HepG2 (cell line): ENCODE measurements around the gene DEPDC1. TPM values are rescaled to one million over a fixed set of nuclear protein-coding genes. Genes with fewer than 3 reads are reported as not detected.

Experiments
- ATAC-seq: fragments of 200-7000 bp; cut with Tn5 transposase; 3 replicates; pipeline ENCODE4 v1.9.1; 2020; ENCODE audit warnings: mild to moderate bottlenecking, moderate library complexity
- BruUV-seq: library from RNA; stranded (reverse); fragments of 400-500 nt; replicated peaks from 2 replicates; lab custom pipeline; 2021; lab: Mats Ljungman, UMichigan
- CTCF ChIA-PET: fragments of 300-600 bp; formaldehyde crosslinking; extraction: SDS; loops from one replicate; lab custom pipeline; 2021; ENCODE audit warnings: low total read pairs, inconsistent platforms, low intra/inter-chr PET ratio; lab: Yijun Ruan, JAX
- POLR2A ChIA-PET: fragments of 350-600 bp; sonication (Branson Sonifier 250); formaldehyde crosslinking; loops from one replicate; lab custom pipeline; 2020; ENCODE audit warnings: antibody characterized with exemption, inconsistent platforms; lab: Yijun Ruan, JAX
- DNase-seq: peaks from one replicate; pipeline ENCODE4 v3.0.0-alpha.2; 2015; ENCODE audit warnings: low spot score
- FAIRE-seq: peaks from 3 replicates; lab custom pipeline; 2011; peaks lifted over from hg19 to GRCh38; lab: Jason Lieb, UNC
- H2AFZ ChIP-seq: one replicate; pipeline ENCODE4 v1.6.1; 2011; ENCODE audit warnings: low read length, inconsistent platforms
- H3K27ac ChIP-seq: fragments of 300-600 bp; 3 replicates; pipeline ENCODE4 v1.8.0; 2011; ENCODE audit warnings: mixed run types, mild to moderate bottlenecking, mixed read lengths, low read length, inconsistent platforms; ENCODE audit not compliant: insufficient read depth; ENCODE audit errors: extremely low read length
- H3K27me3 ChIP-seq, 2 experiments: fragments of 200-600 bp in 1 of 2; 2 replicates in 1 of 2; 3 replicates in 1 of 2; pipeline versions ENCODE4 v1.6.0 to v1.8.0; 2011; ENCODE audit warnings: low read length in 2 of 2, mild to moderate bottlenecking in 2 of 2, moderate library complexity in 2 of 2, inconsistent platforms in 1 of 2; ENCODE audit not compliant: insufficient read depth in 2 of 2, control insufficient read depth in 1 of 2
- H3K36me3 ChIP-seq, 2 experiments: fragments of 200-600 bp in 1 of 2; replicated peaks in 1 of 2; 2 replicates in 1 of 2; 3 replicates in 1 of 2; pipeline versions ENCODE4 v1.5.1 to v1.8.0; 2011; ENCODE audit warnings: low read length in 2 of 2, inconsistent platforms in 1 of 2; ENCODE audit not compliant: insufficient read depth in 2 of 2, control insufficient read depth in 1 of 2
- H3K4me1 ChIP-seq: 2 replicates; pipeline ENCODE4 v1.5.1; 2012; ENCODE audit warnings: low read length, inconsistent platforms; ENCODE audit not compliant: insufficient read depth
- H3K4me2 ChIP-seq: 2 replicates; pipeline ENCODE4 v1.6.0; 2011; ENCODE audit warnings: low read depth, low read length, inconsistent platforms
- H3K4me3 ChIP-seq, 3 experiments: fragments of 200-600 bp in 1 of 3; sonication (generic), shearing (Covaris generic) in 1 of 3; replicated peaks in 1 of 3; 2 replicates each; pipeline ENCODE4 v1.5.1; 2011 to 2016; ENCODE audit warnings: low read length in 3 of 3, inconsistent platforms in 2 of 3, low read depth in 2 of 3, mild to moderate bottlenecking in 2 of 3, control low read depth in 1 of 3, mixed read lengths in 1 of 3; ENCODE audit not compliant: insufficient read depth in 1 of 3
- H3K79me2 ChIP-seq: one replicate; pipeline ENCODE4 v1.6.1; 2011; ENCODE audit warnings: low read length, inconsistent platforms; ENCODE audit not compliant: insufficient read depth
- H3K9ac ChIP-seq: 2 replicates; pipeline ENCODE4 v1.6.0; 2011; ENCODE audit warnings: mild to moderate bottlenecking, low read depth, low read length, inconsistent platforms; ENCODE audit not compliant: insufficient read depth
- H3K9me3 ChIP-seq: 2 replicates; pipeline ENCODE4 v1.5.1; 2012; ENCODE audit warnings: mild to moderate bottlenecking, low read length
- H4K20me1 ChIP-seq: 2 replicates; pipeline ENCODE4 v1.6.0; 2011; ENCODE audit warnings: inconsistent platforms, mild to moderate bottlenecking, low read length, moderate library complexity; ENCODE audit not compliant: insufficient read depth
- CEBPG ChIP-seq: IDR thresholded peaks from 2 replicates; pipeline ENCODE4 v1.6.1; 2016
- GABPA ChIP-seq, 2 experiments: IDR thresholded peaks; 2 replicates each; pipeline ENCODE4 v1.6.1; 2011 to 2016; ENCODE audit warnings: low read depth in 2 of 2, low read length in 1 of 2, missing biosample characterization in 1 of 2, missing genetic modification characterization in 1 of 2
- RFX1 ChIP-seq: fragments of 450-650 bp; IDR thresholded peaks from 2 replicates; pipeline ENCODE4 v1.6.1; 2017
- SMC3 ChIP-seq: IDR thresholded peaks from 2 replicates; pipeline ENCODE4 v1.6.1; 2011; ENCODE audit warnings: low read length, improper control_type of control experiment
- ZBTB1 ChIP-seq: sonication (generic); formaldehyde crosslinking; IDR thresholded peaks from 2 replicates; pipeline ENCODE4 v1.4.0; 2020; ENCODE audit warnings: missing genetic modification reagents, borderline replicate concordance
- ZFP90 ChIP-seq: sonication (generic); formaldehyde crosslinking; IDR thresholded peaks from 2 replicates; pipeline ENCODE4 v1.8.0; 2022; ENCODE audit warnings: missing genetic modification reagents, mild to moderate bottlenecking, inconsistent platforms, borderline replicate concordance
- WGBS: methylation state at CpG from one replicate; pipeline ENCODE4 v1.1.6; 2017; ENCODE audit warnings: low lambda C conversion rate; 5-methylcytosine and 5-hydroxymethylcytosine counted together
- in situ Hi-C: cut with HindIII; loops from 2 replicates; pipeline ENCODE4 v1.10.0; 2017; ENCODE audit warnings: low pct_unique_long_range_greater_than_20kb; ENCODE audit not compliant: extremely low pct_ligation_motif_present
- intact Hi-C: fragments of 100-400 bp; cut with micrococcal nuclease; formaldehyde crosslinking; loops from one replicate; pipeline ENCODE4 v1.10.0; 2022; ENCODE audit not compliant: unreplicated experiment
- polyA plus RNA-seq, 8 experiments: library from polyadenylated mRNA; depleted of rRNA in 3 of 8; stranded (reverse) in 7 of 8; unstranded in 1 of 8; fragments of >200 nt; fragmentation: Illumina TruSeq in 4 of 8; extraction: Trizol in 4 of 8; gene quantifications; 2 replicates each; pipeline versions ENCODE4 v1.2.1 to v1.2.3, GENCODE V29; 2011 to 2016; ENCODE audit warnings: low read depth in 4 of 8, missing spikeins in 1 of 8, mixed read lengths in 1 of 8; ENCODE audit not compliant: insufficient read depth in 1 of 8
- total RNA-seq, 5 experiments: library from RNA; depleted of rRNA; stranded (reverse); fragments of >200 nt; fragmentation: Illumina TruSeq; extraction: Trizol; gene quantifications; 2 replicates each; pipeline ENCODE4 v1.2.3, GENCODE V29; 2016; ENCODE audit warnings: low read depth in 1 of 5

Gene DEPDC1
- total and polyA plus RNA-seq, 2 of the 13 experiments (the other 11 are each of a cell fraction or from before 2014, with no cell fraction given), result 7.0 to 20.2 TPM

DNA sequence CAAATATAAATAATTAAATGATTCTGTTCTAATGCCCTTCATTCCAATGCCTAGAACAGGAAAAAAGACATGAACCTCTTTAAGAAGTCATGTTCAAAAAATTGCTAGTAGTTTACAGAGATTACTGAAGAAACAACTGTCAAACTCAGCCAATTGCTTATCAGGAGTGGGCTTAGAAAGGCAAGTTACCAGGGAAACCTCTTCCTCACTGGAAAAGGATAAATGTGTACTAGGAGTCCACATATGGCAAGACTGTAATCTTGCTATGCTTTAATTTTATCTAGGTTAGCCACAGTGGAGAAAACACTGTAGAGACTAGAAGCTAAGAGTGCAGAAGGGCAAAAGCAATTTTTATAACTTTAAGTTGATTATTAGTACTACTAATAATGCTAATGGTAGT is 42.1 kb upstream of the DEPDC1 start:
- peaks cover 22% of the 10 kb centered on the region for H3K9me3 ChIP-seq
- no peaks in the 10 kb centered on the region for H3K27me3 ChIP-seq
- H3K9ac ChIP-seq, result no peak overlapping the region
- H2AFZ ChIP-seq, result no peak overlapping the region
- no TSS peak for BruUV-seq
- H3K79me2 ChIP-seq, result no peaks in the 10 kb centered on the region
- intact Hi-C loops, result no loop called here
- no peak for ATAC-seq
- ChIA-PET POLR2A (no interaction called here), CTCF (no interaction called here)
- TF ChIP-seq ZBTB1 (CRISPR knock-in tag), result no peak
- no peak for TF ChIP-seq RFX1
- no peak for TF ChIP-seq GABPA (IDR thresholded peaks at IDR 0.05; ENCODE audit: low read depth, low read length)
- no peak for TF ChIP-seq GABPA (CRISPR knock-in tag; IDR thresholded peaks at IDR 0.05; ENCODE audit: low read depth)
- TF ChIP-seq SMC3, result no peak
- no peak for TF ChIP-seq CEBPG (CRISPR knock-in tag)
- DNase-seq, result no peak
- no peak overlapping the region for H3K27ac ChIP-seq
- no peaks in the 10 kb centered on the region for H3K36me3 ChIP-seq
- no peak for FAIRE-seq
- H3K4me3 ChIP-seq, result no peak overlapping the region
- no peak overlapping the region for H3K4me2 ChIP-seq
- in situ Hi-C loops, result no loop called here
- H3K4me1 ChIP-seq, result no peaks in the 10 kb centered on the region
- H4K20me1 ChIP-seq, result no peaks in the 10 kb centered on the region

GRCh38 chr1:68528243-68528642 is 31.4 kb upstream of the DEPDC1 start:
- Histone ChIP-seq H3K4me2 (no peak overlapping the region), H3K9ac (no peak overlapping the region), H3K9me3 (peaks cover 22% of the 10 kb centered on the region), H3K27me3 (no peaks in the 10 kb centered on the region), H3K36me3 (no peaks in the 10 kb centered on the region), H4K20me1 (no peaks in the 10 kb centered on the region), H2AFZ (no peak overlapping the region), H3K4me3 (no peak overlapping the region), H3K27ac (no peak overlapping the region), H3K79me2 (no peaks in the 10 kb centered on the region), H3K4me1 (no peaks in the 10 kb centered on the region)
- intact Hi-C loops, result no loop called here
- WGBS, result 7% methylated on average over 3 of the region's 3 CpGs
- ATAC-seq (no peak), FAIRE-seq (no peak), DNase-seq (no peak)
- CTCF ChIA-PET, result no interaction called here
- TF ChIP-seq ZFP90 (CRISPR knock-in tag), result no peak
- no TSS peak for BruUV-seq
- in situ Hi-C loops, result no loop called here
- POLR2A ChIA-PET, result no interaction called here
